HG03064 (cell line): ENCODE results near the gene SCNN1A.
"Not testable (repeated sequence)": the region's sequence is repeated elsewhere in the genome, so short reads cannot be mapped to it uniquely, and the experiment has no call there.

Experiments used
- ATAC-seq: cut with Tn5 transposase; IDR thresholded peaks from one replicate; pipeline ENCODE4 v1.9.1; 2021; ENCODE audit warnings: low read depth; ENCODE audit not compliant: unreplicated experiment

SCNN1A gene

DNA sequence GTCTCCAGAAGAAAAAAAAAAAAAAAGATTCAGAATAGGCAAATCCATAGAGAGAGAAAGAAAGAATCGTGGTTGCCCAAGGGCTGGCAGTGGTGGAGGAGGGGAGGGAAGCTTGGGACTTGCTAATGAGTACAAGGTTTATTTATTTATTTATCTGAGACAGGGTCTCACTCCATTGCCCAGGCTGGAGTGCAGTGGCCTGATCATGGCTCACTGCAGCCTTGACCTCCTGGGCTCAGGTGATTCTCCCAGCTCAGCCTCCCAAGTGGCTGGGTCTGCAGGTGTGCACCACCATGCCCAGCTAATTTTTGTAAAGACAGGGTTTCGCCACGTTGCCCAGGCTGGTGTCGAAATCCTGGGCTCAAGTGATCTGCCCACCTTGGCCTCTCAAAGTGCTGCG, 23.7 kb downstream of the SCNN1A start:
- ATAC-seq = no peak

DNA sequence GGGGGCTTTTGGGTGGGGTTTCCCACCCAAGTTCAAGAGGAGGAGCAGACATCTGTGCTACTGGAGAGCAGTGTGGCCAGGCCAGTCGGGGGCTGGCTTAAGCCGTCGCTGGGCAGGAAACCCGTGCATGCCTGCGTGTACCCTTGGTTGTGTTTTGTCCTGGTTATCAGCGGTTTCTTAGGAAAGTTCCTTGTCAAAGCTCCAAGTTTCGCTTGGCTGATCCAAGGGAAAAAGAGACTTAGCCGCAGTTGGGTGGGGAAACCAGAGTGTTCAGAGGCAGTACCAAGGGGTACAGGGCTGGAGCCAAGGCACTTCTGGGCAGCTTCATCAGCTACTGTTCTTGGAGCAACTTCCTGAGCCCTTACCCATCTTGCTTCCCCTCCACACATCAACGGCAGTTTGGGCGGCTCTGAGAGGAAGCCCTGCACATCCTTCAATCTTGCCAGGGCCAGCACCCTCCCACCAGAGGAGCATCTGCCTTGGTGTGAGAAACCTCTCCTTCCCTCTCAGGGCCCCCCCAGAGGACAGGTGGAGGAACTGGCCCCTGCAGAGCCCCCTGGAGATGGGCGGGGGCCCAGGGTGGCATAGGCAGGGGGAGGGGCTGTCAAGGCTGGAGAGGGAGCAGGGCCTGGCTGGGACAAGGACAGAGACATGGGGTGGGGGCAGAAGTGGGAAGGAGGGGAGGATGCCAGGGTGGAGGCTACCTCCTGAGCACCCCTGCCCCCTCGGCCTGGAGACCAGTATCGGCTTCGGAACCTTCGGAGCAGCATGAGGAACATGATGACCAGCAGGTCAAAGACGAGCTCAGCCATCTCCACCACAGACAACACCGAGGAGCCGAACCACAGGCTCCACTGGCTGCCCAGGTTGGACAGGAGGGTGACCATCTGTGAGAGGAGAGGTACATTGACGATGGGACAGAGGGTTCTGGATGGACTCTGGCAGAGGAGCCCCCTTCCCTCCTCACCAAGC, 27.7 kb downstream of the SCNN1A start:
- no peak for ATAC-seq

GRCh38 chr12:6346942-6347341, 28.4 kb downstream of the SCNN1A start:
- no peak for ATAC-seq

- ATAC-seq = no peak
These were observed 29.0 kb downstream of the SCNN1A start for GRCh38 chr12:6346235-6346832.

DNA sequence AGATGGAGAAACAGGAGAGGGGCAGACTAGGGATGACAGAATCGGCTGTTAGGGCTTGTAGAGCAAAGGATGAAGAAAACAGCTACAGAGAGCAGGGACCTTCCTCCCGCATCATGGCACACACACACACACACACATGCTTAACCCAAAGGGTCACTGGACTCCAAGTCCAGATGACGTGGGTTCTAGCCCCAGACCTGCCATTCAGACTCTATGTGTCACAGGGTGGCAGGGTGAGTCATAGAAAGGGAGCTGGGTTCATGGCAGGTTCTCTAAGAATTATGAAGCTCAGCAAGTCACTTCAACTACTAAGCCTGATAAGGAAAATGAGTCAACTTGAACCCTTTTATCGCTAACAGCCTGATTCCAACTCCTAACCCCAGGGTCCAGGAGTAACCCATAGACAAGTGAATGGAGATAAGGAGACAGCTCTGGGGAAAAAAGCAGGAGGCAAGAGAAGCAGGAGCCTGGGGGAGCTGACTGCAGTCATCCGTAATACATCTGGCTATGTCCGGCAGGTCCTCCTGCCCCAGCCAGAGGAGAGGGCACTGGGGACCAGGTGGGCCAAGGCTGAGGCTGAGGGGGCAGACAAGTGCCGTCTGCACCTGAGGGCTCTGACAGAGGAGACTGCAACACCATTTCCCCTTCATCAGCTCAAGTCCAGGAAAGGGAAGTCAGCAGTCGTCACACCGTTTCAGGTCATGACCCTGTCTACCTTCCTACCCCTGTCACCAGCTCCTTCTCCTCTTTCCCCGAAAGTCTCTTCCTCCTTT, 29.9 kb downstream of the SCNN1A start:
- no peak for ATAC-seq

DNA sequence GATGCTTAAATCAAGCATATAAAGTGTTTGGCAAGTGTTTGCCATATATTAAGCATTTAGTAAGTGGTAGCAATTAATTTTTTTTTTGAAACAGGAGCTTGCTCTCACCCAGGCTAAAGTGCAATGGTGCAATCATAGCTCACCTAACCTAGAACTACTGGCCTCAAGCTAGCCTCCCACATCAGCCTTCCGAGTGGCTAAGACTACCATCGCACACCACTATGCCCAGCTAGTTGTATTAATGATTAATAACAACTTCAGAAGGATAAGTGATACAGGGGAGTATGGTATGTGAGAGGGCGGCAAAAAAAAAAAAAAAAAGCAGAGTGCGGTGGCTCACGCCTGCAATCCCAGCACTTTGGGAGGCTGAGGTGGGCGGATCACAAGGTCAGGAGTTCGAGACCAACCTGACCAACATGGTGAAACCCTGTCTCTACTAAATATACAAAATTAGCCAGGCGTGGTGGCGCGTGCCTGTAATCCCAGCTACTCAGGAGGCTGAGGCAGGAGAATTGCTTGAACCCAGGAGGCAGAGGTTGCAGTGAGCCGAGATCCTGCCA, 31.2 kb downstream of the SCNN1A start:
- not testable (repeated sequence) for ATAC-seq

GRCh38 chr12:6343518-6343917, 31.8 kb downstream of the SCNN1A start:
- no peak for ATAC-seq

DNA sequence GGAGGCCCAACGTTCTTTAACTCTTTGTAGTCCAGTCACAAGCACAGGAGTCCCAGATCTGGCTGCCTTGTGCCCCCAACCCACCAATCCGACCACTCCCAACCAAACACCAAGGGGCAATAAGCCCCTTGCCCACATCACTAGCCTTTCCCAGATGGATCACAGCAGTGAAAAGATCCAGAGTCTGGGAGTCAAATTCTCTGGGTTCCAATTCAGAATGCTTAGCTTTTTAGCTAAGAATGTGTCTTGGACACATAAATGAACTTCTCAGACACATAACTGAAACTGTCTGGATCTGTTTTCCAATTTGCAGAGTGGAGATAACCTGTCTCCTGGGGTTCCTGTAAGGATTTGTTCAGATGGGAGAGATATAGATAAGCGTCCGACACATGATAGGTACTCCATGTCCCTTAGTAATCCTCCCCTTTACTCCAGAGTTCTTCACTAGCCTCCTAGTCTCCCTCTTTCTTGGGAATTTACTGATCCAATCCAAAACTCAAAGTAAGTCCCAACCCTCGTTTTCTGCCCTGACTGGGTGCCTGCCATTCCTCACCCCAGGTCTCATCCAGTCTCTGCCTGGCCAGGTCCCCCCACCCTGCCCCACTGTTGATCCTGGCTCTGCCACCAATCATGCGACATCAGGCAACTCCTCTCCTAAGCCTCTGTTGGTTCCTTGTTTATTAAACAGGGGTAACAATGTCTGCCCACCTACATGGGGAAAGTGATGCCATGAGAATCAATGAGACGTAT, 33.0 kb downstream of the SCNN1A start:
- no peak for ATAC-seq

- ATAC-seq = no peak
These were observed 33.8 kb downstream of the SCNN1A start, which contains the start of gene TNFRSF1A for GRCh38 chr12:6341417-6342139. Gene TNFRSF1A (minus strand): TSS chr12:6342076. CDS start chr12:6341814, 262 bp downstream.

DNA sequence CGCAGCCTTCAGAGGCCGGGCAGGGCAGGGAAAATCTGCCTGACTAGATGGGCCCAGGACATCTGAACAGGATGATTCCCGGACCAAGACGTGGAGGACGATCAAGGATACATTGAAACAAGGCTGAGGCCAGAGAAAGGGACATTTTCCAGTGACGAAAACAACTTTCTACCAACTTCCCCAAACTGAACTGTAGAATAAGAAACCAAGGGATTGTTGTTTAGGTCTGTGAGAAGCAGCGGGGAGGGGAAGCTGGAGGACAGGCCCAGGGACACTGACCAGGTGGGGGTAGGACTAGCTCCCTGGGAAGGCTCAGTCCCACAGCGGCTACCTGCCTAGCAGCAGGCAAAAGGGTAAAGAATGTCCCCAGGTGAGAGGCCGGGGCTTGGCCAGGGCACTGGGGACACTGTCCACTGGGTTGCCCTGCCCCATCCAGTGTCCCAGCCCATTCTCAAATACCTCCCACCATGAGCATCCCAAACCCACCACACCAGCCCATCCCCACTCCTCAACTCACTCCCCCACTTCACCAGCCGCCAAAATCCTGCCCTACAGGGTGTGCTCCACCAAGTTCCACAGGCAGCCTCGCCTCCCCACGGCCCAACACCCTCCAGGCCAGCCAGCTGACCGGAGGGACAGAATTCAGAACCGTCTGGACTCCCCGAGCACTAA, 34.5 kb downstream of the SCNN1A start:
- no peak for ATAC-seq

DNA sequence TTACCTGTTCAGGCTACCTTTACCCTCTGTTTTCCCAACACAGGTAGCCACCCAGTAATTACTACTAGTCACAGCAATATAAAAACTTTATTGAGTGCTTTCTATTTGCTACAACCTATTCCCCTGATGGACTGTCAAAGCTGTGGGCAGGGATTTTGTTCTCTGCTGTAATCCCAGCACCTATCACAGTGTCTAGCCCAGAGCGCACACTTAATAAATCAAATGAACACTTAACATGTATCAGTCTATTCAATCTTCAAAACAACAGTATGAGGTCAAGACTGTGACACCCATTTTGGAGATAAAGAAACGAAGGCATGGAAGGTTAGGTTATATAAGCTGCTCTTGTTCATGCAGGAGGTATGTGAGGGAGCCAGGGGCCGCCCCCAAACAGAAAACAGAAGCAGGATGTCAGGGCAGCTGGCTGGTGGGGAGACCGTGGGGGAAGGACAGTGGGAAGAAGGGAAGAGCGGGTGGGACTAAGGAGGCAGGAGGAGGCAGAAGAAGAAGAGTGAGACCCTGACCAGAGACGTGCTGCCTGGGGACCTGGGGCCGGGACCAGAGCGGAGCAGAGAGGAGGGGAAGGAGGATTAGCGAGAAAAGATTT, 35.2 kb downstream of the SCNN1A start:
- no peak for ATAC-seq

- ATAC-seq = no peak
These were observed 36.4 kb downstream of the SCNN1A start for GRCh38 chr12:6338955-6339354.

DNA sequence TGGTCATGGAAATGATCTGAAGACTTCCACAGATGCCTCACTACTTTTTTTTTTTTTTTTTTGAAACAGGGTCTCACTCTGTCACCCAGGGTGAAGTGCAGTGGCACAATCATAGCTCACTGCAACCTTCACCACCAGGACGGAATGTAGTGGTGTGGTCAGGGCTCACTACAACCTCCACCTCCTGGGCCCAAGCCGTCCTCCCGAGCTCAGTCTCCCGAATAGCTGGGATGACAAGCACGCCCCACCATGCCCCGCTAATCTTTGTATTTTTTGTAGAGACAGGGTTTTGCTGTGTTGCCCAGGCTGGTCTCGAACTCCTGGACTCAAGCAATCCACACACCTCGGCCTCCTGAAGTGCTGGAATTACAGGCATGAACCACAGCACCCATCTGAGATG, 36.8 kb downstream of the SCNN1A start:
- not testable (repeated sequence) for ATAC-seq

DNA sequence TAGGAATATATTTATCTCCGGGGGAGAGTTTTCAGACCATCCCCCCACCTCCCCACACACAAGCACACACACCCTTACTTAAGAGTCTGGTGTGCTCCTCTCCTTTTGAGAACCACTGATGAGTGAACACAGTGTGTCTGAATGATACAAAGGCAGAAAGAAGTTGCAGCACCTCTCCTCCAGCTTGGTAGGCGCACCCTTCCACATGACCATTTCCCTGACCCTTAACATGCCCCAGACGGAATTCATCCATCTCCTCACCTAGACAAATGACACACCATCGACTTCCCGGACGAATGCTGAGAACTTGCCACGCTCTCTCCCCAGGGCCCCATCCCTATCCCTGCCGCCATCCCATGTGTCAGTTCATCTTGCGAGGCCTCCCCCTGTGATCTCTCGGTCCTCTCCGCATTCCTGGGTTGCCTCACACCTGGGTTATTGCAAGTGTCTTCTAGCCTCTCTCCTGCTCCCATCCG, 37.4 kb downstream of the SCNN1A start:
- no peak for ATAC-seq

- no peak for ATAC-seq
These were observed 38.2 kb downstream of the SCNN1A start for GRCh38 chr12:6336889-6337853.

DNA sequence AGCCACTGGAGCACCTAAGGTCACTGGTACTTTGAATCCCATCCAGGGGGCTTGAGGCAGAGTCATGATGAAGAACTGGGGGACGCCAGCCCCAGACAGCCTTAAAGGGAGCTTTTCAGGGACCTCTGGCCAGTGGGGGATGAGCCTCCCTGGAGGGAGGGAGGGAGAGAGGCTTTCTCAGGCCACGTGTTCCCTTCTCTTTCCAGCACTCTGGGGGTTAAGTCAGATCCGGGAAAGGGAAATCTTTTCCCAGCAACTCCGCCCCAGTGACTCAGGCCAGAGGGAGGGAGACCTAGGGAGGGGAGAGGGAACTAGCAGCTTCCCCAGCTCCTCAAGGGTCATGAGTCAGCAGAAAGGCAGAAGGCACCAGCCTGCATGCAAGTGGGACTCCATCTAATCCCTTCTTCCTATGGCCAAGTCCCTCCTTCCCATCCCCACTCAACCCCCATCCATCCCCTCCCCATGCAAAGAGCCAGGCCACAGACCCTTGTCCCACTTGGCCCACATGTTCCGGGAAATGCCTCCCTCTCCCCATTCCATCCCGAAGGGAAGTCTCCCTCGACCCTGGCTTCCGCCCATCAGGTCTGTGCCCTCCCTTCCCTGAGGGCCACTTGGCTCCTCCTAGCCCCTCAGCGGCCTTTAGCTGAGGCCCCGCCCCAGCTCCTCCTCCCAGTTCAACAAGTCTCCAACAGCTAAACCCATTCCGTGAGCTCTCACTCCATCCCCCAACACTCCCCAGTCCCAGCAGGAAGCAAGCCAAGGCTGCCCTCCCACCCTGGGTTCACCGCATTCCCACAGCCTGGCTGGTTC, 39.1 kb downstream of the SCNN1A start:
- ATAC-seq = peak; percentile 11
